T1000 (cell line): ENCODE measurements around the gene PILRA.
"Not testable (repeated sequence)": the region's sequence is repeated elsewhere in the genome, so short reads cannot be mapped to it uniquely, and the experiment has no call there.

Experiments
- DNase-seq: peaks from one replicate; lab custom pipeline; 2025; ENCODE audit warnings: mixed read lengths; lab: John Stamatoyannopoulos, UW

Gene PILRA

GRCh38 chr7:100373261-100373831 lies at the start of gene PILRA:
PILRA (plus strand) TSS chr7:100373487; CDS start chr7:100373657, 170 bp downstream.
- no peak for DNase-seq

GRCh38 chr7:100324194-100324593 lies 49.1 kb upstream of the PILRA start:
- DNase-seq = not testable (repeated sequence)

GRCh38 chr7:100325671-100326070 lies 47.6 kb upstream of the PILRA start:
- DNase-seq = not testable (repeated sequence)

GRCh38 chr7:100326914-100327313 lies 46.4 kb upstream of the PILRA start:
- DNase-seq = not testable (repeated sequence)

- peak; percentile 87 for DNase-seq
Observed at GRCh38 chr7:100335566-100336466, 37.5 kb upstream of the PILRA start.

- peak; percentile 37 for DNase-seq
Observed at GRCh38 chr7:100338083-100338696, 35.1 kb upstream of the PILRA start.

- DNase-seq = not testable (repeated sequence)
Observed at GRCh38 chr7:100341286-100341685, 32.0 kb upstream of the PILRA start.

GRCh38 chr7:100342765-100343164 lies 30.5 kb upstream of the PILRA start:
- DNase-seq = no peak

- DNase-seq = not testable (repeated sequence)
Observed at GRCh38 chr7:100344124-100344559, 29.1 kb upstream of the PILRA start.

GRCh38 chr7:100344560-100345287 lies 28.6 kb upstream of the PILRA start:
- peak; percentile 24 for DNase-seq

GRCh38 chr7:100345288-100345672 lies 28.0 kb upstream of the PILRA start:
- DNase-seq = peak; percentile 30

- no peak for DNase-seq
Observed at GRCh38 chr7:100346921-100347320, 26.4 kb upstream of the PILRA start.

- no peak for DNase-seq
Observed at GRCh38 chr7:100348805-100349204, 24.5 kb upstream of the PILRA start.

GRCh38 chr7:100349757-100350156 lies 23.5 kb upstream of the PILRA start:
- DNase-seq = no peak

GRCh38 chr7:100351657-100352058 lies 21.6 kb upstream of the PILRA start:
- DNase-seq = no peak

- DNase-seq = not testable (repeated sequence)
Observed at GRCh38 chr7:100352230-100352781, 21.0 kb upstream of the PILRA start.

GRCh38 chr7:100352984-100353684 lies 20.2 kb upstream of the PILRA start:
- no peak for DNase-seq

GRCh38 chr7:100353685-100354330 lies 19.5 kb upstream of the PILRA start:
- no peak for DNase-seq

GRCh38 chr7:100356416-100357068 lies 16.7 kb upstream of the PILRA start:
- DNase-seq = no peak

GRCh38 chr7:100357131-100357561 lies 16.1 kb upstream of the PILRA start:
- DNase-seq = no peak
